CD14-positive monocyte (primary cell): ENCODE measurements around the gene MAD1L1. TPM values are rescaled to one million over a fixed set of nuclear protein-coding genes. Genes with fewer than 3 reads are reported as not detected.

ENCODE experiments used
- DNase-seq, 3 donors: peaks; one replicate each; pipeline ENCODE4 v3.0.0-alpha.2; 2011 to 2022
- H2AFZ ChIP-seq: 2 replicates; pipeline ENCODE4 v1.6.0; 2012; ENCODE audit warnings: mild to moderate bottlenecking, low read depth, low read length, inconsistent platforms; ENCODE audit not compliant: insufficient read depth, poor library complexity, severe bottlenecking
- H3K27ac ChIP-seq, 2 donors: 1 replicate in 1 of 2; 2 replicates in 1 of 2; pipeline ENCODE4 v1.5.1; 2012 to 2013; ENCODE audit warnings: low read length in 2 of 2, control low read depth in 1 of 2, inconsistent platforms in 1 of 2, low read depth in 1 of 2, mild to moderate bottlenecking in 1 of 2
- H3K27me3 ChIP-seq, 2 donors: one replicate each; pipeline versions ENCODE4 v1.6.0 to v1.6.1; 2011 to 2013; ENCODE audit warnings: low read length in 2 of 2; ENCODE audit not compliant: control insufficient read depth in 2 of 2, insufficient read depth in 2 of 2
- H3K36me3 ChIP-seq, 2 donors: replicated peaks in 1 of 2; 1 replicate in 1 of 2; 2 replicates in 1 of 2; pipeline versions ENCODE4 v1.5.1 to v1.6.1; 2012 to 2013; ENCODE audit warnings: low read length in 2 of 2, control low read depth in 1 of 2, inconsistent platforms in 1 of 2, mild to moderate bottlenecking in 1 of 2; ENCODE audit not compliant: insufficient read depth in 2 of 2, control insufficient read depth in 1 of 2
- H3K4me1 ChIP-seq, 2 donors: 1 replicate in 1 of 2; 2 replicates in 1 of 2; pipeline versions ENCODE4 v1.5.1 to v1.6.1; 2012 to 2013; ENCODE audit warnings: low read length in 2 of 2, control low read depth in 1 of 2, inconsistent platforms in 1 of 2, mild to moderate bottlenecking in 1 of 2, moderate library complexity in 1 of 2; ENCODE audit not compliant: insufficient read depth in 2 of 2, control insufficient read depth in 1 of 2
- H3K4me2 ChIP-seq: replicated peaks from 2 replicates; pipeline ENCODE3; 2012; ENCODE audit warnings: low read length, moderate library complexity, mild to moderate bottlenecking; ENCODE audit not compliant: poor library complexity, severe bottlenecking; ENCODE audit errors: extremely low read depth
- H3K4me3 ChIP-seq, 3 experiments: fragments of 200-600 bp in 1 of 3; sonication (generic) in 1 of 3; replicated peaks in 1 of 3; 1 replicate in 2 of 3; 2 replicates in 1 of 3; pipeline ENCODE4 v1.5.1; 2011 to 2013; ENCODE audit warnings: low read length in 3 of 3, mild to moderate bottlenecking in 3 of 3, control low read depth in 2 of 3, low read depth in 2 of 3, inconsistent platforms in 1 of 3, moderate library complexity in 1 of 3
- H3K79me2 ChIP-seq: 2 replicates; pipeline ENCODE4 v1.6.0; 2012; ENCODE audit warnings: mild to moderate bottlenecking, control low read depth, inconsistent platforms, low read length, moderate library complexity; ENCODE audit not compliant: insufficient read depth
- H3K9ac ChIP-seq: 2 replicates; pipeline ENCODE4 v1.6.0; 2017; ENCODE audit warnings: low read length, mild to moderate bottlenecking; ENCODE audit not compliant: insufficient read depth, poor library complexity, severe bottlenecking
- H3K9me3 ChIP-seq, 2 donors: replicated peaks in 1 of 2; 1 replicate in 1 of 2; 2 replicates in 1 of 2; pipeline versions ENCODE4 v1.5.1 to v1.6.1; 2012 to 2013; ENCODE audit warnings: low read length in 2 of 2, control low read depth in 1 of 2; ENCODE audit not compliant: control insufficient read depth in 1 of 2, insufficient read depth in 1 of 2
- H4K20me1 ChIP-seq: 2 replicates; pipeline ENCODE4 v1.6.0; 2012; ENCODE audit warnings: mild to moderate bottlenecking, low read length, control low read depth, moderate library complexity; ENCODE audit not compliant: insufficient read depth
- H3K27ac Mint-ChIP-seq, 7 donors: one replicate each; pipeline ENCODE4 v1.8.0; 2020; ENCODE audit warnings: mild to moderate bottlenecking in 7 of 7, mixed read lengths in 7 of 7, moderate library complexity in 6 of 7, inconsistent platforms in 2 of 7
- H3K27me3 Mint-ChIP-seq, 3 donors: one replicate each; pipeline ENCODE4 v1.8.0; 2021 to 2022; ENCODE audit warnings: low read depth in 3 of 3, mild to moderate bottlenecking in 3 of 3, mixed read lengths in 3 of 3, moderate library complexity in 3 of 3, inconsistent platforms in 1 of 3
- H3K36me3 Mint-ChIP-seq, 2 donors: one replicate each; pipeline ENCODE4 v1.8.0; 2020; ENCODE audit warnings: mixed read lengths in 2 of 2, inconsistent platforms in 1 of 2, mild to moderate bottlenecking in 1 of 2
- H3K4me1 Mint-ChIP-seq: one replicate; pipeline ENCODE4 v1.8.0; 2020; ENCODE audit warnings: mild to moderate bottlenecking, mixed read lengths
- H3K4me3 Mint-ChIP-seq, 2 donors: one replicate each; pipeline ENCODE4 v1.8.0; 2020; ENCODE audit warnings: mild to moderate bottlenecking in 2 of 2, mixed read lengths in 2 of 2, moderate library complexity in 1 of 2
- H3K9me3 Mint-ChIP-seq, 7 donors: one replicate each; pipeline ENCODE4 v1.8.0; 2020 to 2022; ENCODE audit warnings: mixed read lengths in 7 of 7, mild to moderate bottlenecking in 6 of 7, moderate library complexity in 6 of 7, inconsistent platforms in 2 of 7
- WGBS: methylation state at CpG from one replicate; pipeline ENCODE4 v1.1.5; 2013; ENCODE audit warnings: missing lambda C conversion rate; ENCODE audit not compliant: insufficient coverage; 5-methylcytosine and 5-hydroxymethylcytosine counted together
- intact Hi-C, 2 donors: fragments of 100-400 bp; cut with micrococcal nuclease; formaldehyde crosslinking; loops; one replicate each; pipeline versions ENCODE4 v1.15.0 to v1.15.1; 2023
- polyA plus RNA-seq, 3 donors: library from polyadenylated mRNA; depleted of rRNA in 1 of 3; unstranded in 2 of 3; stranded (reverse) in 1 of 3; fragments of 300-500 nt in 2 of 3; fragments of >200 nt in 1 of 3; fragmentation: Illumina TruSeq in 2 of 3; gene quantifications; 1 replicate in 2 of 3; 2 replicates in 1 of 3; pipeline ENCODE4 v1.2.3, GENCODE V29; 2012 to 2021
- TF ChIP-seq, protein P1 (sequence below): fragments of 200-600 bp; IDR thresholded peaks from one replicate; pipeline ENCODE4 v1.8.0; 2022; ENCODE audit warnings: antibody characterized with exemption, mild to moderate bottlenecking

MAD1L1 gene
- polyA plus RNA-seq, 3 donors, result 22.0 to 39.4 (median 33.2) TPM

DNA sequence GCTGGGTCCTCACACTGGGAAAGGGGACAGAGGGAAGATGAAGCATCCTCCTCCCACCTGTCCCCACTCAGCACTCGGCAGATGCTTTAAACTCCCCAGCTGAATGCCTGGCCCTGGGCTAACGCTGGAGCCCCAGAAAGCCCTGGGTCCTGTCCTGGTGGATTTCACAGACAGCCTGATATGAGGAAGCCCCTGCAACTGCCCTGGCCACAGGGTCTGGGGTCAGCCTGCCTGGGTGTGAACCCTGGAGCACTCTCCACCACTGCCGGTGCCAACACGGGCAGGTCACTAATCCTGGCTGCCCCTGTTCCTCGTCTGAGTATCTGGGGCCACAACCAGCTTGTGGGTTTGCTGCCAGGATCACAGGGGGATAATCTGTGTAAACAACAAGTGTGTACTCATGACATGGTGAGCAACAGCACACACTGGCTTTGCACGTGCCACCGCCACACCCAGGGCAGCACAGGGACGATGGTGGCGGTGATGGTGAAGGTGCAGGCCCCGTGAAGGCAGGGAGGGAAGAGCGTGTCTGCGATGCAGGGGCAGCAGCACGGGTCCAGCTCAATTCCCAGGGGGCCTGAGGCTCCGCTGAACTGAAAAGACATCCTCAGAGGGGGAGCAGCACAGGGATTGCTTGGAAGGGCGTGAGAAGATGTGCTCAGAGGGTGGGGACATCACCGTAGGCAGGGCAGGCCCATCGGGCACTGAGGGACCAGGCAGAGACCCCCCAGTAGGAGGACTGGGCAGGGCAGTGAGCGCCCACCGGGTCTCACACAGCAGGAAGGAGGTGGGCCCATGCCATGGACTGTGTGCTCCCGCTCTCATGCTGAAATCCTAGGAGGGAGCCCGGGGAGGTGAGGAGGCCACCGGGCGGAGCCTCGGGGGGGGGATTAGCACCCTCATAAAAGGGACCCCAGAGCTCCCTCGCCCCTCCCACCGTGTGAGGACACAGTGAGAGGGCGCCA is 238.7 kb downstream of the MAD1L1 start:
- Mint-ChIP-seq H3K27ac (peak overlapping the region in 3 of 7 donors; percentile 41 to 76 (median 57)), H3K36me3 (peaks cover 3 to 21% of the 10 kb centered on the region in 2 donors), H3K27me3 (no peaks in the 10 kb centered on the region), H3K4me3 (no peak overlapping the region), H3K9me3 (no peaks in the 10 kb centered on the region), H3K4me1 (no peaks in the 10 kb centered on the region)
- Histone ChIP-seq H3K27ac (no peak overlapping the region), H2AFZ (no peak overlapping the region), H3K9ac (no peak overlapping the region), H3K4me2 (no peak overlapping the region), H3K79me2 (no peaks in the 10 kb centered on the region), H3K27me3 (no peaks in the 10 kb centered on the region), H3K36me3 (no peaks in the 10 kb centered on the region), H3K4me3 (no peak overlapping the region), H3K9me3 (no peaks in the 10 kb centered on the region), H3K4me1 (no peaks in the 10 kb centered on the region), H4K20me1 (no peaks in the 10 kb centered on the region)
- no peak for DNase-seq
- intact Hi-C loops, result no loop called here
- TF ChIP-seq, protein P1, sequence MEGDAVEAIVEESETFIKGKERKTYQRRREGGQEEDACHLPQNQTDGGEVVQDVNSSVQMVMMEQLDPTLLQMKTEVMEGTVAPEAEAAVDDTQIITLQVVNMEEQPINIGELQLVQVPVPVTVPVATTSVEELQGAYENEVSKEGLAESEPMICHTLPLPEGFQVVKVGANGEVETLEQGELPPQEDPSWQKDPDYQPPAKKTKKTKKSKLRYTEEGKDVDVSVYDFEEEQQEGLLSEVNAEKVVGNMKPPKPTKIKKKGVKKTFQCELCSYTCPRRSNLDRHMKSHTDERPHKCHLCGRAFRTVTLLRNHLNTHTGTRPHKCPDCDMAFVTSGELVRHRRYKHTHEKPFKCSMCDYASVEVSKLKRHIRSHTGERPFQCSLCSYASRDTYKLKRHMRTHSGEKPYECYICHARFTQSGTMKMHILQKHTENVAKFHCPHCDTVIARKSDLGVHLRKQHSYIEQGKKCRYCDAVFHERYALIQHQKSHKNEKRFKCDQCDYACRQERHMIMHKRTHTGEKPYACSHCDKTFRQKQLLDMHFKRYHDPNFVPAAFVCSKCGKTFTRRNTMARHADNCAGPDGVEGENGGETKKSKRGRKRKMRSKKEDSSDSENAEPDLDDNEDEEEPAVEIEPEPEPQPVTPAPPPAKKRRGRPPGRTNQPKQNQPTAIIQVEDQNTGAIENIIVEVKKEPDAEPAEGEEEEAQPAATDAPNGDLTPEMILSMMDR, result no peak
- WGBS, result 96% methylated on average over 26 of the region's 27 CpGs

DNA sequence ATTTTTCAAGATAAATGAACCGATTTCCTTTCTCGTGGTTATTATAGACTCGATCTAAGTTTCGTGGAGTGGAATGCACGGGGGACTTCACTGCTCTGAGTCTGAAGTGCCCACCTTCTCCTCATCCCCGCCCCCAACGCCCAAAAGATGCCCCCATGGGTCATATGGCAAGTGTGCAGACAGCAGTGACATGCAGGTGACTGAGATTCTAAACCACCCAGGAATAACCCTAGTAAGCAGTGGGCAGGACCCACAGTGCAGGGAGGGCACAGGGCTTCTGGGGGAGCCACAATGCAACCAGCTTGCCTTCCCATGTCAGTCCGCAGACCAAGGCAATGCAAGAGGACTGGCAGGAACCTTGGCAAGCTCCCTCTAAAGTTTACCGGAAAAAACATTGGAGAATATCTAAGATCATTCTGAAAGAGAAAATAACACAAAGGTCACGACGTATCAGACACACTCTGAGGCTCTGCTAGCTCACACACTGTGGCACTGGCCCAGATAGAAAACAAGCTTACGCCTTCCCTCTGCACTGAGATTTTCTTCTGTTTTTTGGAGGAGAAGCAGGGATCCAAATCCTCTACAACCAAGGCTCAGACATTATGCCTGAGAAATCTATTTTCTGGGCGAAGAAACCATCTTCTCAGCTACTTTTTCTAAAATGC is 239.6 kb downstream of the MAD1L1 start:
- Histone ChIP-seq H4K20me1 (no peaks in the 10 kb centered on the region), H3K9ac (no peak overlapping the region), H3K4me2 (no peak overlapping the region), H3K27me3 (no peaks in the 10 kb centered on the region), H3K4me3 (no peak overlapping the region), H2AFZ (no peak overlapping the region), H3K9me3 (no peaks in the 10 kb centered on the region), H3K79me2 (no peaks in the 10 kb centered on the region), H3K36me3 (no peaks in the 10 kb centered on the region), H3K27ac (no peak overlapping the region), H3K4me1 (no peaks in the 10 kb centered on the region)
- Mint-ChIP-seq H3K9me3 (no peaks in the 10 kb centered on the region), H3K4me3 (no peak overlapping the region), H3K27ac (peak overlapping the region in 2 of 7 donors; percentile 6 to 41), H3K36me3 (peaks cover 3 to 22% of the 10 kb centered on the region in 2 donors), H3K27me3 (no peaks in the 10 kb centered on the region), H3K4me1 (no peaks in the 10 kb centered on the region)
- TF ChIP-seq, protein P1, result no peak
- WGBS, result 97% methylated on average over 4 of the region's 13 CpGs
- DNase-seq, result no peak
- intact Hi-C loops, result no loop called here
